Activated CD8-positive, alpha-beta memory T cell treated with anti-CD3 and anti-CD28 coated beads, Interleukin-2, amount 50 U/mL, for 24 hours (primary cell): ENCODE data around the gene RNF4.

Experiments used
- DNase-seq: peaks from one replicate; pipeline ENCODE4 v3.0.0-alpha.2; 2020; ENCODE audit errors: extremely low read depth

The RNF4 gene

GRCh38 chr4:2437475-2438215 is 31.3 kb upstream of the RNF4 start:
- DNase-seq: no peak

GRCh38 chr4:2438822-2439718 is 29.8 kb upstream of the RNF4 start:
- DNase-seq: no peak

- DNase-seq: peak; percentile 38
These were observed 27.3 kb upstream of the RNF4 start for GRCh38 chr4:2441393-2442174.

GRCh38 chr4:2442175-2442993 is 26.5 kb upstream of the RNF4 start:
- no peak for DNase-seq

GRCh38 chr4:2443061-2443730 is 25.7 kb upstream of the RNF4 start:
- DNase-seq: no peak

GRCh38 chr4:2443956-2444740 is 24.8 kb upstream of the RNF4 start:
- no peak for DNase-seq

GRCh38 chr4:2445130-2445529 is 23.8 kb upstream of the RNF4 start:
- DNase-seq: no peak

GRCh38 chr4:2445571-2445970 is 23.3 kb upstream of the RNF4 start:
- DNase-seq: no peak

GRCh38 chr4:2446656-2447564 is 22.0 kb upstream of the RNF4 start:
- DNase-seq: no peak

- DNase-seq: no peak
These were observed 20.3 kb upstream of the RNF4 start for GRCh38 chr4:2448589-2448988.

GRCh38 chr4:2449051-2449450 is 19.9 kb upstream of the RNF4 start:
- no peak for DNase-seq

GRCh38 chr4:2449511-2450392 is 19.2 kb upstream of the RNF4 start:
- DNase-seq: no peak

GRCh38 chr4:2450394-2451035 is 18.4 kb upstream of the RNF4 start:
- DNase-seq: no peak

GRCh38 chr4:2451036-2451520 is 17.8 kb upstream of the RNF4 start:
- DNase-seq: no peak

GRCh38 chr4:2451821-2452785 is 16.8 kb upstream of the RNF4 start:
- no peak for DNase-seq
